ENCODE results near the gene SSH2. TPM values are rescaled to one million over a fixed set of nuclear protein-coding genes. Genes with fewer than 3 reads are reported as not detected.

The SSH2 gene
- total RNA-seq, 4 donors from 2014 or later, result 140 to 241 (median 172) TPM

- no peaks in the 10 kb centered on the region for H3K9me3 ChIP-seq
- H3K27me3 ChIP-seq, result no peaks in the 10 kb centered on the region
- H3K4me1 ChIP-seq, result peaks cover 65 to 69% of the 10 kb centered on the region in 2 donors
- peak overlapping the region; percentile 91 to 97 (median 94) for H3K27ac ChIP-seq
- H3K4me3 ChIP-seq, result no peak overlapping the region
- DNase-seq (no peak), ATAC-seq (no peak)
- TF ChIP-seq, protein P1, sequence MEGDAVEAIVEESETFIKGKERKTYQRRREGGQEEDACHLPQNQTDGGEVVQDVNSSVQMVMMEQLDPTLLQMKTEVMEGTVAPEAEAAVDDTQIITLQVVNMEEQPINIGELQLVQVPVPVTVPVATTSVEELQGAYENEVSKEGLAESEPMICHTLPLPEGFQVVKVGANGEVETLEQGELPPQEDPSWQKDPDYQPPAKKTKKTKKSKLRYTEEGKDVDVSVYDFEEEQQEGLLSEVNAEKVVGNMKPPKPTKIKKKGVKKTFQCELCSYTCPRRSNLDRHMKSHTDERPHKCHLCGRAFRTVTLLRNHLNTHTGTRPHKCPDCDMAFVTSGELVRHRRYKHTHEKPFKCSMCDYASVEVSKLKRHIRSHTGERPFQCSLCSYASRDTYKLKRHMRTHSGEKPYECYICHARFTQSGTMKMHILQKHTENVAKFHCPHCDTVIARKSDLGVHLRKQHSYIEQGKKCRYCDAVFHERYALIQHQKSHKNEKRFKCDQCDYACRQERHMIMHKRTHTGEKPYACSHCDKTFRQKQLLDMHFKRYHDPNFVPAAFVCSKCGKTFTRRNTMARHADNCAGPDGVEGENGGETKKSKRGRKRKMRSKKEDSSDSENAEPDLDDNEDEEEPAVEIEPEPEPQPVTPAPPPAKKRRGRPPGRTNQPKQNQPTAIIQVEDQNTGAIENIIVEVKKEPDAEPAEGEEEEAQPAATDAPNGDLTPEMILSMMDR (IDR thresholded peaks at IDR 0.05 in 4 of 5, conservative IDR thresholded peaks at IDR 0.05 in 1 of 5), result no peak
- TF ChIP-seq POLR2A (IDR thresholded peaks at IDR 0.05), result no peak
- intact Hi-C loops (cut with DNase I; ENCODE audit: low total_unique reads) (no loop called here), in situ Hi-C loops (cut with MboI; ENCODE audit: low sequenced_read_pairs in 4 of 4) (no loop called here)
- peaks cover 0 to 5% of the 10 kb centered on the region in 2 donors for H3K36me3 ChIP-seq
Observed at GRCh38 chr17:29748400-29748799, 181.6 kb downstream of the SSH2 start.

DNA sequence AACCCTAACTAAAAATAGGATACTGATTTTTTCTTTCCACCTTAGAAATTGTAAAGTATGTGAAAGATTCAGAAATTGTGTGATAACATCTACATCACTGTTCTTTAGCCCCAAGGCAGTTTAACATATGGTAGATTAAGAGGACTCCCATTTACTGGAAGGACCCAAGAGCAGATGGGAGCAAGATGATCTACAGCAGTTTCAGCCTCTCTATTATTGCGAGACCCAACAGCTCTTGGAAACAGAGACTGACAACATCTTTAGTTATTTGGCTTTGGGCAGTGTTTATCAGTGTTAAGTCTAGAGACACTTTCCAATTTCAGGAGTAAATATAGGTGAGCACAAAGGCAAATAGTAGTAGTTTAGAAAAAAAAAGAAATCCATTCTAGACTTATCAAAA, 182.4 kb downstream of the SSH2 start:
- Histone ChIP-seq H3K4me3 (no peak overlapping the region), H3K27ac (peak overlapping the region; percentile 91 to 97 (median 94)), H3K9me3 (no peaks in the 10 kb centered on the region), H3K27me3 (no peaks in the 10 kb centered on the region), H3K4me1 (peaks cover 71 to 72% of the 10 kb centered on the region in 2 donors), H3K36me3 (no peaks in the 10 kb centered on the region)
- no peak for DNase-seq
- in situ Hi-C loops (cut with MboI; ENCODE audit: low sequenced_read_pairs in 4 of 4), result no loop called here
- TF ChIP-seq POLR2A (IDR thresholded peaks at IDR 0.05), result no peak
- TF ChIP-seq, protein P1 (IDR thresholded peaks at IDR 0.05 in 4 of 5, conservative IDR thresholded peaks at IDR 0.05 in 1 of 5), result no peak
- intact Hi-C loops (cut with DNase I; ENCODE audit: low total_unique reads), result loop anchor here (2.0 kb wide), 1 partner anchor 71 kb away; no protein-coding TSS in a partner anchor
- peak in 1 of 2 donors; percentile 31 for ATAC-seq

DNA sequence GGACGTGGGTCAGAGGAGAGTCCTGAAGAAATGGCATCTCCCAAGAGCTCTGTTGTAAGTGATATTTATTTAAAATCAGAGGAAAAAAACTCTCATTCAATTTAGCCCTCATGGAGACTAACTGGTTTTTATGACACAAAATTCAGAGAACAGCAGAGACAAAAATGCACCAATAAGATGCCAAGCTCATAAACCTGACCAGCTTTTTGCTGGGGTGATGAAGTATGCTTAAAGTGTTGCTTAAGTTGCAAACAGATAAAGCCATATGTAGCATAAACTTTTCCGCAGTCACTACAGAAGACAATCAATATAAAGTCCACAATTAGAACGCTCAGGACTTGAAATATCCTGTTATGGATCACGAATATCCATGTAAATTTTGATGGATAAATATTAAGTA, 183.4 kb downstream of the SSH2 start:
- Histone ChIP-seq H3K4me1 (peaks cover 74 to 76% of the 10 kb centered on the region in 2 donors), H3K27me3 (no peaks in the 10 kb centered on the region), H3K27ac (peak overlapping the region; percentile 91 to 97 (median 94)), H3K4me3 (no peak overlapping the region), H3K9me3 (no peaks in the 10 kb centered on the region), H3K36me3 (no peaks in the 10 kb centered on the region)
- no peak for TF ChIP-seq POLR2A (IDR thresholded peaks at IDR 0.05)
- TF ChIP-seq, protein P1 (IDR thresholded peaks at IDR 0.05 in 4 of 5, conservative IDR thresholded peaks at IDR 0.05 in 1 of 5), result no peak
- no peak for DNase-seq
- no peak for ATAC-seq
- in situ Hi-C loops (cut with MboI; ENCODE audit: low sequenced_read_pairs in 4 of 4), result no loop called here
- intact Hi-C loops (cut with DNase I; ENCODE audit: low total_unique reads), result loop anchor here (2.0 kb wide), 1 partner anchor 70 kb away; no protein-coding TSS in a partner anchor

- H3K27me3 ChIP-seq, result no peaks in the 10 kb centered on the region
- peaks cover 87% of the 10 kb centered on the region in 2 donors for H3K4me1 ChIP-seq
- in situ Hi-C loops (cut with MboI; ENCODE audit: low sequenced_read_pairs in 4 of 4), result no loop called here
- H3K9me3 ChIP-seq, result no peaks in the 10 kb centered on the region
- no peaks in the 10 kb centered on the region for H3K36me3 ChIP-seq
- TF ChIP-seq POLR2A (IDR thresholded peaks at IDR 0.05), result no peak
- TF ChIP-seq, protein P1 (IDR thresholded peaks at IDR 0.05 in 4 of 5, conservative IDR thresholded peaks at IDR 0.05 in 1 of 5), result no peak
- H3K27ac ChIP-seq, result peak overlapping the region; percentile 91 to 97 (median 94)
- intact Hi-C loops (cut with DNase I; ENCODE audit: low total_unique reads), result loop anchor here (2.0 kb wide), 1 partner anchor 33 kb away; no protein-coding TSS in a partner anchor
- no peak overlapping the region for H3K4me3 ChIP-seq
- DNase-seq (no peak), ATAC-seq (no peak)
Observed at GRCh38 chr17:29744121-29744520, 185.9 kb downstream of the SSH2 start.

GRCh38 chr17:29742210-29742513, 187.9 kb downstream of the SSH2 start:
- H3K27ac ChIP-seq, result peak overlapping the region; percentile 91 to 97 (median 94)

More at GRCh38 chr17:29742210-29742513, 187.9 kb downstream of the SSH2 start:
- Histone ChIP-seq H3K4me3 (no peak overlapping the region), H3K27me3 (no peaks in the 10 kb centered on the region), H3K4me1 (peaks cover 71 to 72% of the 10 kb centered on the region in 2 donors), H3K36me3 (no peaks in the 10 kb centered on the region), H3K9me3 (no peaks in the 10 kb centered on the region)
- TF ChIP-seq, protein P1 (IDR thresholded peaks at IDR 0.05 in 4 of 5, conservative IDR thresholded peaks at IDR 0.05 in 1 of 5), result no peak
- TF ChIP-seq POLR2A (IDR thresholded peaks at IDR 0.05), result no peak
- in situ Hi-C loops (cut with MboI; ENCODE audit: low sequenced_read_pairs in 4 of 4), result no loop called here
- ATAC-seq (peak in 1 of 2 donors; percentile 20), DNase-seq (no peak)
- intact Hi-C loops (cut with DNase I; ENCODE audit: low total_unique reads), result no loop called here
